ENCODE results near the gene RASL10B.

RASL10B gene

DNA sequence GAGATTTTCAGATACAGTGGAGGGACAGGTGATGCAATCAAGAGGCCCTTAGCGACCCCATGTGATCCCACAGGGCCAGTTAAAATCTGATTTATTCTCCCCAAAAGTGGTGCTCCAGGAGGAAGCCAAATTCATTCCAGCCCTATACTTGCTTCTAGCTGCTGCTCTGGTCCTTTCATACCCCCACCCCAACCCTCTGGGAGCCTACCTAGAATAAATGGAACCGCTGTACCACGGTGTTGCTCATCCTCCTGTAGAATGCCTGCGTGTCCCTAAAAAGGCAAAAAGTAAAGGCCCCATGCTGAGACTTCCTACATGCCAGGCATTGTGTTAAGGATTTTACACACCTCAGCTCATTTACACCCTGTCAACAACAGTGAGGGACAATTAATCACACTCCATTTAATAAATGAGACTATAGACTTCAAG, 2.0 kb upstream of the RASL10B start:
- no peak overlapping the region for H3K4me2 ChIP-seq
- H2AFZ ChIP-seq (ENCODE audit: low read depth) = no peak overlapping the region
- H3K27me3 ChIP-seq (ENCODE audit: insufficient read depth, low read depth) = no peaks in the 10 kb centered on the region
- TF ChIP-seq, protein P1, sequence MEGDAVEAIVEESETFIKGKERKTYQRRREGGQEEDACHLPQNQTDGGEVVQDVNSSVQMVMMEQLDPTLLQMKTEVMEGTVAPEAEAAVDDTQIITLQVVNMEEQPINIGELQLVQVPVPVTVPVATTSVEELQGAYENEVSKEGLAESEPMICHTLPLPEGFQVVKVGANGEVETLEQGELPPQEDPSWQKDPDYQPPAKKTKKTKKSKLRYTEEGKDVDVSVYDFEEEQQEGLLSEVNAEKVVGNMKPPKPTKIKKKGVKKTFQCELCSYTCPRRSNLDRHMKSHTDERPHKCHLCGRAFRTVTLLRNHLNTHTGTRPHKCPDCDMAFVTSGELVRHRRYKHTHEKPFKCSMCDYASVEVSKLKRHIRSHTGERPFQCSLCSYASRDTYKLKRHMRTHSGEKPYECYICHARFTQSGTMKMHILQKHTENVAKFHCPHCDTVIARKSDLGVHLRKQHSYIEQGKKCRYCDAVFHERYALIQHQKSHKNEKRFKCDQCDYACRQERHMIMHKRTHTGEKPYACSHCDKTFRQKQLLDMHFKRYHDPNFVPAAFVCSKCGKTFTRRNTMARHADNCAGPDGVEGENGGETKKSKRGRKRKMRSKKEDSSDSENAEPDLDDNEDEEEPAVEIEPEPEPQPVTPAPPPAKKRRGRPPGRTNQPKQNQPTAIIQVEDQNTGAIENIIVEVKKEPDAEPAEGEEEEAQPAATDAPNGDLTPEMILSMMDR (conservative IDR thresholded peaks at IDR 0.05; ENCODE audit: low read depth, low read length) = no peak
- H3K4me3 ChIP-seq (IDR thresholded peaks at IDR 0.05; ENCODE audit: insufficient read depth, low read depth, low read length) = no peak overlapping the region
- H3K4me1 ChIP-seq (ENCODE audit: low read depth, poor library complexity, severe bottlenecking) = no peaks in the 10 kb centered on the region
- no peaks in the 10 kb centered on the region for H4K20me1 ChIP-seq (ENCODE audit: insufficient read depth)
- no peak overlapping the region for H3K27ac ChIP-seq
- no peaks in the 10 kb centered on the region; the same call in 1 of the 2 replicates for H3K36me3 ChIP-seq (ENCODE audit: insufficient read depth)
- no peaks in the 10 kb centered on the region for H3K79me2 ChIP-seq (ENCODE audit: insufficient read depth, low read depth)
- H3K9ac ChIP-seq = no peak overlapping the region

GRCh38 chr17:35730400-35731005, 936 bp upstream of the RASL10B start:
- H4K20me1 ChIP-seq (ENCODE audit: insufficient read depth) = no peaks in the 10 kb centered on the region

DNA sequence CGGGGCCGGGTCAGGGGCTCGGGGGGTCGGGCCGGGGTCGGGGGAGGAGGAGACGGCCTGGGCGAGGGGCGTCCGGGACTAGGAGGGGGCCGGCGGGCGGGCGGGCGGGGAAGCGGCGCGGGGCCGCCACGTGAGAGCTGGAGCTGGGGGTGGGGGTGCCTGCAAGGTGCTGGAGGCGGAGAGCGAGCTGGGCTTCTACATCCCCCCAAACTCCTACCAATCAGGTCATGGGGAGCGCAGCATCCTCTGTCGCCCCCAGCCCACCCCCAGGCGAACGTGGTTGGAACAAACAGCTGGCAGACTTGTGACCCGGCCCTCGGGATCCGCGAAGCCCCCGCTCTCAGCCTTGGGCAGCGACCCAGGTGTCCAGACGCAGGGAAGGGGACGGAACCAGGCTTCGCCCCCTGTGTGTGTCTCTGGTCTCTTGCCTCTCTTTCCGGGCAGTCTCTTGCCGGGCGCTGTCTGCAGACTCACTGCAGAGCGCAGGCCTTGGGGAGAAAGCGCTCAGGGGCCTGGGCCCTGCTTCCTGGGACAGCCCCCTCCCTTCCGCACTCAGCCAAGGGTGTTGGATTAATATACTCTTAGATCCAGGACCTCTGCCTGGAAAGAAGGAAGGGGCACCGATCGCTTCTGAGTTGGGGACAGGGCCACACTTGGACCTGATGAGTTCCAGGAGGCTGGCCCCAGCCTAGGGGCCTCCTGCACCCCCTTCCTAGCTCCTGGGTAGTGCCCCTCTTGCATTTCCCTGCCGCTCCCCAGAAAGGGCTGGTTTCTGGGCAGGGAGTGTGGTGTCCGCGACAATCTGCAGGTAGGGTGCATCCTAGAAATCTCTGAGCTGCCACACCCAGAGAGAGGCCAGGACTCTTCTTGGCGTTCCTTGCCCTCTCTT, 722 bp downstream of the RASL10B start:
- no peak overlapping the region for H3K9ac ChIP-seq
- H3K36me3 ChIP-seq (ENCODE audit: insufficient read depth) = no peaks in the 10 kb centered on the region
- H4K20me1 ChIP-seq (ENCODE audit: insufficient read depth) = no peaks in the 10 kb centered on the region
- no peak overlapping the region for H3K27ac ChIP-seq
- no peak overlapping the region for H2AFZ ChIP-seq (ENCODE audit: low read depth)
- no peak overlapping the region for H3K4me3 ChIP-seq (IDR thresholded peaks at IDR 0.05; ENCODE audit: insufficient read depth, low read depth, low read length)
- no peaks in the 10 kb centered on the region for H3K79me2 ChIP-seq (ENCODE audit: insufficient read depth, low read depth)
- TF ChIP-seq, protein P1 (conservative IDR thresholded peaks at IDR 0.05; ENCODE audit: low read depth, low read length) = no peak
- H3K4me2 ChIP-seq = no peak overlapping the region
- H3K27me3 ChIP-seq (ENCODE audit: insufficient read depth, low read depth) = no peaks in the 10 kb centered on the region
- no peaks in the 10 kb centered on the region for H3K4me1 ChIP-seq (ENCODE audit: low read depth, poor library complexity, severe bottlenecking)

More at GRCh38 chr17:35730400-35731005, 936 bp upstream of the RASL10B start:
- Histone ChIP-seq H3K27me3 (ENCODE audit: insufficient read depth, low read depth) (no peaks in the 10 kb centered on the region), H3K79me2 (ENCODE audit: insufficient read depth, low read depth) (no peaks in the 10 kb centered on the region), H3K9ac (no peak overlapping the region), H3K27ac (no peak overlapping the region), H3K4me3 (IDR thresholded peaks at IDR 0.05; ENCODE audit: insufficient read depth, low read depth, low read length) (no peak overlapping the region), H3K4me2 (no peak overlapping the region), H3K4me1 (ENCODE audit: low read depth, poor library complexity, severe bottlenecking) (no peaks in the 10 kb centered on the region), H3K36me3 (ENCODE audit: insufficient read depth) (no peaks in the 10 kb centered on the region), H2AFZ (ENCODE audit: low read depth) (no peak overlapping the region)
- TF ChIP-seq, protein P1 (conservative IDR thresholded peaks at IDR 0.05; ENCODE audit: low read depth, low read length) = no peak

DNA sequence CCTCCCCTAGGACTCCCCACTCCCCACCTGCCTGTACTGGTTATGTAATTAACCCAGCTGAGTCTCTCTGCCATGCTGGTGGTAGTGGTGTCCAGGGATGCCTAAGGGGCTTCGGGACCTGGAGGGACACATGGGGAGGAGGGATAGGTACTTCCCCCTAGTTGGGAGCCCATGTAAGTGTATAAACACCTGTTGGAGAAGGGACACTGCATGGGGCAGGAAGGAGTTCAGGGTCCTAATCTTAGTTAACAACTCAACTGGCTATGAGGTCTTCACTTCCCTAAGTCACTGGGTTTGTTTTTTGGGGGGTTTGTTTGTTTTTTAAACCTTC, 1.3 kb downstream of the RASL10B start:
- H3K27me3 ChIP-seq (ENCODE audit: insufficient read depth, low read depth) = no peaks in the 10 kb centered on the region
- H3K4me2 ChIP-seq = no peak overlapping the region
- H2AFZ ChIP-seq (ENCODE audit: low read depth) = no peak overlapping the region
- H3K36me3 ChIP-seq (ENCODE audit: insufficient read depth) = no peaks in the 10 kb centered on the region
- H3K79me2 ChIP-seq (ENCODE audit: insufficient read depth, low read depth) = no peaks in the 10 kb centered on the region
- no peak overlapping the region for H3K4me3 ChIP-seq (IDR thresholded peaks at IDR 0.05; ENCODE audit: insufficient read depth, low read depth, low read length)
- no peaks in the 10 kb centered on the region for H3K4me1 ChIP-seq (ENCODE audit: low read depth, poor library complexity, severe bottlenecking)
- no peaks in the 10 kb centered on the region for H4K20me1 ChIP-seq (ENCODE audit: insufficient read depth)
- H3K27ac ChIP-seq = no peak overlapping the region
- TF ChIP-seq, protein P1 (conservative IDR thresholded peaks at IDR 0.05; ENCODE audit: low read depth, low read length) = no peak
- no peak overlapping the region for H3K9ac ChIP-seq
